ENCODE results near the gene CTPS1. TPM values are rescaled to one million over a fixed set of nuclear protein-coding genes. Genes with fewer than 3 reads are reported as not detected.

The CTPS1 gene
- total RNA-seq, 4 donors from 2014 or later, result 26.6 to 38.6 (median 32.7) TPM

- Histone ChIP-seq H3K4me3 (no peak overlapping the region), H3K36me3 (peaks cover 25 to 72% (median 63%) of the 10 kb centered on the region in 4 donors), H3K4me1 (peaks cover 12 to 63% (median 47%) of the 10 kb centered on the region in 4 donors), H3K9me3 (no peaks in the 10 kb centered on the region), H3K27ac (replicated peaks in 1 of 4) (peak overlapping the region in 1 of 4 donors; percentile 33), H3K27me3 (no peaks in the 10 kb centered on the region)
- DNase-seq (ENCODE audit: extremely low spot score), result no peak
- 90% methylated on average over 3 of the region's 3 CpGs for WGBS
- intact Hi-C loops (cut with DNase I), result no loop called here
- TF ChIP-seq EP300 (IDR thresholded peaks at IDR 0.05), result no peak
- no peak for TF ChIP-seq POLR2AphosphoS5 (IDR thresholded peaks at IDR 0.05)
- TF ChIP-seq CTCF (IDR thresholded peaks at IDR 0.05), result no peak
- TF ChIP-seq POLR2A (IDR thresholded peaks at IDR 0.05; ENCODE audit: low read depth), result no peak
These were observed 6.4 kb downstream of the CTPS1 start for GRCh38 chr1:40985875-40986274.

- Histone ChIP-seq H3K36me3 (peaks cover 26 to 77% (median 68%) of the 10 kb centered on the region in 4 donors), H3K4me3 (no peak overlapping the region), H3K4me1 (peaks cover 7 to 58% (median 43%) of the 10 kb centered on the region in 4 donors), H3K27me3 (no peaks in the 10 kb centered on the region), H3K27ac (replicated peaks in 1 of 4) (no peak overlapping the region), H3K9me3 (no peaks in the 10 kb centered on the region)
- TF ChIP-seq CTCF (IDR thresholded peaks at IDR 0.05) (no peak), POLR2A (IDR thresholded peaks at IDR 0.05; ENCODE audit: low read depth) (no peak), POLR2AphosphoS5 (IDR thresholded peaks at IDR 0.05) (no peak), EP300 (IDR thresholded peaks at IDR 0.05) (no peak)
- intact Hi-C loops (cut with DNase I), result no loop called here
- whole genome bisulfite sequencing, result 92% methylated on average over 10 of the region's 10 CpGs
- DNase-seq (ENCODE audit: extremely low spot score), result no peak
These were observed 6.9 kb downstream of the CTPS1 start for GRCh38 chr1:40986328-40986783.

- Histone ChIP-seq H3K36me3 (peaks cover 32 to 83% (median 74%) of the 10 kb centered on the region in 4 donors), H3K4me1 (peaks cover under 1 to 52% (median 37%) of the 10 kb centered on the region in 4 donors), H3K9me3 (no peaks in the 10 kb centered on the region), H3K27me3 (no peaks in the 10 kb centered on the region), H3K27ac (replicated peaks in 1 of 4) (no peak overlapping the region), H3K4me3 (no peak overlapping the region)
- 83% methylated on average over 3 of the region's 3 CpGs for WGBS
- DNase-seq (ENCODE audit: extremely low spot score), result no peak
- intact Hi-C loops (cut with DNase I), result no loop called here
- TF ChIP-seq POLR2A (IDR thresholded peaks at IDR 0.05; ENCODE audit: low read depth) (no peak), CTCF (IDR thresholded peaks at IDR 0.05) (no peak), POLR2AphosphoS5 (IDR thresholded peaks at IDR 0.05) (no peak), EP300 (IDR thresholded peaks at IDR 0.05) (no peak)
These were observed 7.5 kb downstream of the CTPS1 start for GRCh38 chr1:40986956-40987355.

- Histone ChIP-seq H3K4me1 (peaks cover 0 to 45% (median 30%) of the 10 kb centered on the region in 4 donors), H3K27me3 (no peaks in the 10 kb centered on the region), H3K36me3 (peaks cover 35 to 89% (median 81%) of the 10 kb centered on the region in 4 donors), H3K9me3 (no peaks in the 10 kb centered on the region), H3K27ac (replicated peaks in 1 of 4) (no peak overlapping the region), H3K4me3 (no peak overlapping the region)
- intact Hi-C loops (cut with DNase I), result no loop called here
- DNase-seq (ENCODE audit: extremely low spot score), result no peak
- WGBS, result 85% methylated on average over 9 of the region's 9 CpGs
- TF ChIP-seq POLR2A (IDR thresholded peaks at IDR 0.05; ENCODE audit: low read depth) (no peak), EP300 (IDR thresholded peaks at IDR 0.05) (no peak), CTCF (IDR thresholded peaks at IDR 0.05) (no peak), POLR2AphosphoS5 (IDR thresholded peaks at IDR 0.05) (no peak)
These were observed 8.2 kb downstream of the CTPS1 start for GRCh38 chr1:40987439-40988276.
